DND-41 (cell line): Measurements from ENCODE around the gene CCDC159.

Experiments
- EZH2 ChIP-seq: IDR thresholded peaks from 3 replicates; pipeline ENCODE4 v1.6.1; 2012; ENCODE audit warnings: borderline replicate concordance, low read depth, mild to moderate bottlenecking, moderate library complexity, low read length, inconsistent platforms; ENCODE audit not compliant: severe bottlenecking
- TF ChIP-seq, protein P1 (sequence below): IDR thresholded peaks from 2 replicates; pipeline ENCODE4 v1.5.1; 2012; ENCODE audit warnings: borderline replicate concordance, low read length, moderate library complexity, mild to moderate bottlenecking; ENCODE audit not compliant: poor library complexity, severe bottlenecking; ENCODE audit errors: extremely low read depth

DNA sequence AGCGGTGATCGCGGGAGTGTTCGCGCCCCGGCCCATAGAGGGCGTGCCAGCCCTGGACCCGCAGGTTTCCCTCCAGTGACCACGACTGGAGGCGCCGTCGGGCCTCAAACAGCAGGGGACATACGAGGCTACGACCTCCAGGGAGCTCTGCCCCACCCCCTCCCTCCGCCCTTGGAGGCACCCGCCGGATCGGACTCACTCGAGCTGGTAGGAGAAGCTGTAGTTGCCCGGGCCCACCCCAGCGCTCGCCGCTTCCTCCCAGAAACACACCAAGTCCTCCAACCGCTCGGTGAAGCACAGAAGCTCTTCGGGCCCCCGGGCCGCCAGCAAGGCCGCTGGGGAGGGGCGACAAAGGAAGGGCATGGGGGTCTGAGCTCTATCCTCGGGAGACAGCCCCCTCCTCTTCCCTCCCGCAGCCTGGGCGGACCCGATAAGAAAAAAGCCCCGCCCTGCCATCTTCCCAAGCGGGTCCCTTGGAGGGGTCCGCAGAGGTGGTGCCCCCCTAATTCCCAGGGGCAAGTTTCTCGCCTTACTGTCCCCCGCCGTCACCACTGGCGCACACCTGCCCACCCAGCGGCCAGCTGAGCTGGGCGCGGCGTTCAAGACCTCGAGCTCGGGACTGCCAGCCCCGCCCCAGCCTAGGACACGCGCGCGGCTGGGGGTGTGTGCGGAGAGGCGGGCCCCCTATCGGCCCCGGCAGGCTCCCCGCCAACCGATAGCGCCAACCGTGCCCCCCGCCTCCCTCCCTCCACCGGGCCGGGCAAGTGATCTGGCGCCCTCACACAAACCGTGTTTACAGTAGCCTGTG, 36.8 kb downstream of the CCDC159 start:
- no peak for TF ChIP-seq EZH2
- TF ChIP-seq, protein P1, sequence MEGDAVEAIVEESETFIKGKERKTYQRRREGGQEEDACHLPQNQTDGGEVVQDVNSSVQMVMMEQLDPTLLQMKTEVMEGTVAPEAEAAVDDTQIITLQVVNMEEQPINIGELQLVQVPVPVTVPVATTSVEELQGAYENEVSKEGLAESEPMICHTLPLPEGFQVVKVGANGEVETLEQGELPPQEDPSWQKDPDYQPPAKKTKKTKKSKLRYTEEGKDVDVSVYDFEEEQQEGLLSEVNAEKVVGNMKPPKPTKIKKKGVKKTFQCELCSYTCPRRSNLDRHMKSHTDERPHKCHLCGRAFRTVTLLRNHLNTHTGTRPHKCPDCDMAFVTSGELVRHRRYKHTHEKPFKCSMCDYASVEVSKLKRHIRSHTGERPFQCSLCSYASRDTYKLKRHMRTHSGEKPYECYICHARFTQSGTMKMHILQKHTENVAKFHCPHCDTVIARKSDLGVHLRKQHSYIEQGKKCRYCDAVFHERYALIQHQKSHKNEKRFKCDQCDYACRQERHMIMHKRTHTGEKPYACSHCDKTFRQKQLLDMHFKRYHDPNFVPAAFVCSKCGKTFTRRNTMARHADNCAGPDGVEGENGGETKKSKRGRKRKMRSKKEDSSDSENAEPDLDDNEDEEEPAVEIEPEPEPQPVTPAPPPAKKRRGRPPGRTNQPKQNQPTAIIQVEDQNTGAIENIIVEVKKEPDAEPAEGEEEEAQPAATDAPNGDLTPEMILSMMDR, result peak; percentile 30
